Stimulated activated CD4-positive, alpha-beta T cell treated with anti-CD3 and anti-CD28 coated beads, Interleukin-4, amount 100 ng/mL, for 1 hour (primary cell): ENCODE measurements around the gene SNX15.
A peak's percentile ranks its signal among the peaks of the same experiment; 100 is the strongest.
"Not testable (repeated sequence)": the region's sequence is repeated elsewhere in the genome, so short reads cannot be mapped to it uniquely, and the experiment has no call there.

Experiments used
- DNase-seq: peaks from one replicate; pipeline ENCODE4 v3.0.0-alpha.2; 2020

The SNX15 gene

GRCh38 chr11:65027213-65028067 is at the start of gene SNX15:
SNX15 (plus strand) TSS chr11:65027439; CDS start chr11:65027538, 99 bp downstream.
- peak; percentile 82 for DNase-seq

- DNase-seq, result not testable (repeated sequence)
These were observed 43.9 kb upstream of the SNX15 start for GRCh38 chr11:64983339-64983738.

- no peak for DNase-seq
These were observed 39.0 kb upstream of the SNX15 start for GRCh38 chr11:64987998-64988854.

GRCh38 chr11:64989416-64989815 is 37.8 kb upstream of the SNX15 start:
- DNase-seq, result no peak

- no peak for DNase-seq
These were observed 36.9 kb upstream of the SNX15 start for GRCh38 chr11:64990222-64990923.

GRCh38 chr11:64994318-64994717 is 32.9 kb upstream of the SNX15 start:
- no peak for DNase-seq

GRCh38 chr11:64996327-64996709 is 30.9 kb upstream of the SNX15 start:
- DNase-seq, result no peak

GRCh38 chr11:64996710-64997380 is 30.4 kb upstream of the SNX15 start, which contains the start of gene BATF2:
BATF2 (minus strand) TSS chr11:64996971; CDS start chr11:64996914, 57 bp downstream.
- no peak for DNase-seq

GRCh38 chr11:64998141-64998540 is 29.1 kb upstream of the SNX15 start:
- no peak for DNase-seq

GRCh38 chr11:64998690-64999431 is 28.4 kb upstream of the SNX15 start:
- DNase-seq, result no peak

GRCh38 chr11:64999478-64999877 is 27.8 kb upstream of the SNX15 start:
- DNase-seq, result no peak

- DNase-seq, result no peak
These were observed 24.5 kb upstream of the SNX15 start for GRCh38 chr11:65002706-65003105.

- DNase-seq, result no peak
These were observed 24.0 kb upstream of the SNX15 start for GRCh38 chr11:65003282-65003681.

GRCh38 chr11:65003968-65004367 is 23.3 kb upstream of the SNX15 start:
- DNase-seq, result not testable (repeated sequence)

GRCh38 chr11:65008016-65008415 is 19.2 kb upstream of the SNX15 start:
- DNase-seq, result no peak

GRCh38 chr11:65008873-65009272 is 18.4 kb upstream of the SNX15 start:
- no peak for DNase-seq

GRCh38 chr11:65013130-65013887 is 13.9 kb upstream of the SNX15 start:
- DNase-seq, result peak; percentile 90

- DNase-seq, result peak; percentile 87
These were observed 13.1 kb upstream of the SNX15 start, which contains the start of gene ARL2 for GRCh38 chr11:65013888-65014725. ARL2 (plus strand) TSS chr11:65014160; CDS start chr11:65014208, 48 bp downstream.

GRCh38 chr11:65014726-65015227 is 12.5 kb upstream of the SNX15 start:
- no peak for DNase-seq

GRCh38 chr11:65016705-65017104 is 10.5 kb upstream of the SNX15 start:
- DNase-seq, result no peak
